ENCODE data around the gene MAL. TPM values are rescaled to one million over a fixed set of nuclear protein-coding genes. Genes with fewer than 3 reads are reported as not detected.

MAL gene
- total RNA-seq, 1 donor from 2014 or later: 250 TPM

DNA sequence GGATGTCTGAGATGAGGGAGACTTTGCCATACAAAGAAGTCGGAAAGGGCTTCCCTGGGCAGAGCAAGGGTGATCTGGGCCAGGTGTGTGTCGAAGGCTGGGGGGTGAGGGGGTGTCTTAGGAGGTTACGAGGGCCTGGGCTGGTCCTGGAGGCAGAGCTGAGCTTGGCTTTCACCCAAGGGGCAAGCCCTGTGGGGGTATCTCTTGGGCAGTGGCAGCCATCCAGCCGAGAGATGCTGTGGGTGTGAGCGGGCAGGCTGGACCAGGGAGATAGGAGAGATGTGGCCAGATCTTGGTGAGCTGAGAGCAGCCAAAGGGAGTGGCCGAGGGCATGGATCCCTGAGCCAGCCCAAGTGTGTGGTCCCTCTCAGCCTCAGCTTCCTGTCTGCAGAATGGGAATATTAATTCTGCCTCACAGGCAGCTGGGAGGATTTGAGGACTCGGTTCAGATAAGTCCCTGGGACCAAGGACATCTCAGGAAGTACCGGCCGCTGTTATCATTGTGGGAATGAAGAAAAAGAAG, 33.0 kb downstream of the MAL start:
- DNase-seq (ENCODE audit: extremely low spot score, unreplicated experiment): no peak
- no peaks in the 10 kb centered on the region for H3K9me3 Mint-ChIP-seq
- H3K36me3 Mint-ChIP-seq: no peaks in the 10 kb centered on the region
- peaks cover 32% of the 10 kb centered on the region for H3K4me1 Mint-ChIP-seq (ENCODE audit: unreplicated experiment)
- TF ChIP-seq, protein P1, sequence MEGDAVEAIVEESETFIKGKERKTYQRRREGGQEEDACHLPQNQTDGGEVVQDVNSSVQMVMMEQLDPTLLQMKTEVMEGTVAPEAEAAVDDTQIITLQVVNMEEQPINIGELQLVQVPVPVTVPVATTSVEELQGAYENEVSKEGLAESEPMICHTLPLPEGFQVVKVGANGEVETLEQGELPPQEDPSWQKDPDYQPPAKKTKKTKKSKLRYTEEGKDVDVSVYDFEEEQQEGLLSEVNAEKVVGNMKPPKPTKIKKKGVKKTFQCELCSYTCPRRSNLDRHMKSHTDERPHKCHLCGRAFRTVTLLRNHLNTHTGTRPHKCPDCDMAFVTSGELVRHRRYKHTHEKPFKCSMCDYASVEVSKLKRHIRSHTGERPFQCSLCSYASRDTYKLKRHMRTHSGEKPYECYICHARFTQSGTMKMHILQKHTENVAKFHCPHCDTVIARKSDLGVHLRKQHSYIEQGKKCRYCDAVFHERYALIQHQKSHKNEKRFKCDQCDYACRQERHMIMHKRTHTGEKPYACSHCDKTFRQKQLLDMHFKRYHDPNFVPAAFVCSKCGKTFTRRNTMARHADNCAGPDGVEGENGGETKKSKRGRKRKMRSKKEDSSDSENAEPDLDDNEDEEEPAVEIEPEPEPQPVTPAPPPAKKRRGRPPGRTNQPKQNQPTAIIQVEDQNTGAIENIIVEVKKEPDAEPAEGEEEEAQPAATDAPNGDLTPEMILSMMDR (conservative IDR thresholded peaks at IDR 0.05): no peak
- H3K27me3 Mint-ChIP-seq: peaks cover 4% of the 10 kb centered on the region
- peak overlapping the region; percentile 2 for H3K27ac Mint-ChIP-seq
- H3K4me3 Mint-ChIP-seq: no peak overlapping the region

DNA sequence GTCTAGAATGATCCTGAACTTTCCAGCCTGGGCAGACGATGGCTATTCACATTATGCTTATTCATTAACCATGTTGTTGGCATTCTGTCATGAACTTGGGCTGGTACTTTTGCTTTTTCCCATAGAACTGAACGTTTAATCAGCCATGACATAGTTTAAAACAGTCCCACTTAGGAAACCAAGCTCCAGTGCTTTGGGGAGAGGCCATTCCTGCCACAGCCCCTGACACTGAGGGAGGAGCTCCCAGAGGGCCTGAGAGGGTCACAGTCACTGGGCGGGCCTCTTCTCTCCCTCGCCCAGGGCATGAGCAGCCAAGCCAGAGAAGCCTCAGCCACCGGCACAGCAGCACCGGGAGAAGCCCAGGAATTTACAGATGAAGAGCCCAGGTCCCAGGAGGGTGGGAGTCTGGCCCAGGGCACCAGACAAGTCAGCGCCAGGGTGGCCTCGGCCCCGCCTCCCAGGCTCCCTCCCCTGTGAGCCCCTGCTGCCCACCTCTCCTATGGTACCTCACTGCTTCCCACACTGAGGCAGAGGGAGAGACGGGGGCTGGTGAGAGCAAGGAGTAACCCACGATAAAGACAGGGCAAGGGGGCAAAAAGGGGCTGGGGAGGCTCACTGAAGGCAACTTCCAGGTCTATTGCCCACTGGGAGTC, 33.6 kb downstream of the MAL start:
- no peak overlapping the region for H3K27ac Mint-ChIP-seq
- no peaks in the 10 kb centered on the region for H3K9me3 Mint-ChIP-seq
- no peak overlapping the region for H3K4me3 Mint-ChIP-seq
- peaks cover 38% of the 10 kb centered on the region for H3K4me1 Mint-ChIP-seq (ENCODE audit: unreplicated experiment)
- H3K27me3 Mint-ChIP-seq: peaks cover 4% of the 10 kb centered on the region
- no peaks in the 10 kb centered on the region for H3K36me3 Mint-ChIP-seq
- TF ChIP-seq, protein P1 (conservative IDR thresholded peaks at IDR 0.05): no peak
- no peak for DNase-seq (ENCODE audit: extremely low spot score, unreplicated experiment)

DNA sequence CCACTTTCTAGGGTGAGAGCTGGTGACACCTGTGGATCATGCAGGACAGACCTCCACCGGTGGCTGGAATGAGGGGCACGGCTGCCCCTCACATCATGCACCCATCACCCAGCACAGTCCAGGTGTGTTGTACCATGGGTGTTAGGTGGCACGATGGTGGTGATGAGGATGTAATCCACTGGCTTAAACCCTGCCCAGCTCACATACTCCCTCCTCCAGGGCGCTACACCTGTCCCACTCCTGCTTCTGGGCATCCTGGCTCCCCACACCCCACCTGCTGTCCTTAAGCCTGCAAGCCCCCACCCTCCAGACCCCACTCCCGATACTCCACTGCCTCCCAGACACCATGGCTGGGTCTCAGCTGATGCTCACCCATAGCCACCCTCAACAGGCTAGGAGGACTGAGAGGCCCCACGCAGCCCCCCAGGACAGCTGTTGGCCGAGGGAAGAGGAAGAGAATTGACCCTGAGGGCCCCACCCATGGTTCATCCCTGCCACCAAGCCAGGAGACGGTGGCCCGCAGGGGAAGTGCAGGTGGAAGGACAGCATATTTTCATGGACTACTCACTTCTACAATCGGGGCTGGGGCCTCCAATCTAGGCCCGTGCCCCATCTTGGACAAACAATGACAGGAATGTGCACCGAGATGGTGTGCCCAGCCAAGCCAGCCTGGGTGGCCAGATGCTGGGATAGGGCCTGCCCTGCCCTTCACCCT, 34.3 kb downstream of the MAL start:
- no peak for DNase-seq (ENCODE audit: extremely low spot score, unreplicated experiment)
- Mint-ChIP-seq H3K36me3 (no peaks in the 10 kb centered on the region), H3K4me1 (ENCODE audit: unreplicated experiment) (peaks cover 38% of the 10 kb centered on the region), H3K27ac (no peak overlapping the region), H3K4me3 (no peak overlapping the region), H3K9me3 (no peaks in the 10 kb centered on the region), H3K27me3 (peaks cover 4% of the 10 kb centered on the region)
- TF ChIP-seq, protein P1 (conservative IDR thresholded peaks at IDR 0.05): no peak

DNA sequence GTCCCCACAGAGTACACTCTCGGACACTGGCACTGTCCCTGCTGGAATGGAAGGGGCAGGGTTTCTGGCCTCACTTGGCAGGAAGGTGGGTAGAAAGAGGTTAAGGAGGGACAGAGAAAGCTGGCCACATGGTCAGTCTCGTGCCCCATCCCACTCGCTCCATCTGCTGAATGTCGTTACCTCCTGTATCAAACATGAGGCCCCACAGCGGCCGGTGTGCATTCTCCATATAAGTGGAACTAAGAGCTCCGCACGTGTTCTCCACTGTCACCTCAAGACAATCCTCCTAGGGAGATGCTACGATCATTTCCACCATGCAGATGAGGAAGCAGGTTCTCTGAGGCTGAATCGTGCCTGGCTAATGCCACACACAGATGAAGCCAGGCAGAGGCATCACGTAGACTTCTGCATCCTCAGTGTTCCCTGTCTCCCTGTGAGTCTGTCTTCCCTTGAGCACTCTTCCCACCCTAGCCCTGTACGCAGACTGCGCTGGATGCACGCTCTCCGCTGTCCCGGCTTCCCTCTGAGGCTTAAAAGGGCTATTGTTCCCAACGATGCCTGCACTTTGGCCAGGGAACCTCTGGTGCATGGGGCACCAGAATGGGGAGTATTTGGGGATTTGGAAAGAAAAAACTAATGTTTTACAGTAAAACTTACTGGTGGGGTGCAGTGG, 35.1 kb downstream of the MAL start:
- TF ChIP-seq, protein P1 (conservative IDR thresholded peaks at IDR 0.05): no peak
- peaks cover 38% of the 10 kb centered on the region for H3K4me1 Mint-ChIP-seq (ENCODE audit: unreplicated experiment)
- peak overlapping the region; percentile 13 for H3K27ac Mint-ChIP-seq
- H3K36me3 Mint-ChIP-seq: no peaks in the 10 kb centered on the region
- DNase-seq (ENCODE audit: extremely low spot score, unreplicated experiment): no peak
- H3K27me3 Mint-ChIP-seq: peaks cover 4% of the 10 kb centered on the region
- H3K9me3 Mint-ChIP-seq: no peaks in the 10 kb centered on the region
- H3K4me3 Mint-ChIP-seq: no peak overlapping the region

DNA sequence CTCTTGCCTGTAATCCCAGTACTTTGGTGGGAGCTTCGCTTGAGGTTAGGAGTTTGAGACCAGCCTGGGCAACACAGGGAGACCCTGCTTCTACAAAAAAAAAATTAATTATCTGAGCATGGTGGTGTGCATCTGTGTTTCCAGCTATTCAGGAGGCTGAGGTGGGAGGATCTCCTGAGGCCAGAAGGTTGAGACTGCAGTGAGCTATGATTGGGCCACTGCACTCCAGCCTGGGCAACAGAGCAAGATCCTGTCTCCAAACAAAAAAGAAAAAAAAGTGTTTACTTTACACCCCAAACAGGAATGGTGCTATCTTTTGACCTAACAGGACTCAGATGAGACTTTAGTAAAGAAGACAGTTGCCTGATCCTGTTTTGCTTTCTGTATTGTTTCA, 35.6 kb downstream of the MAL start:
- Mint-ChIP-seq H3K36me3 (no peaks in the 10 kb centered on the region), H3K27ac (no peak overlapping the region), H3K9me3 (no peaks in the 10 kb centered on the region), H3K27me3 (peaks cover 4% of the 10 kb centered on the region), H3K4me1 (ENCODE audit: unreplicated experiment) (peaks cover 38% of the 10 kb centered on the region), H3K4me3 (no peak overlapping the region)
- TF ChIP-seq, protein P1 (conservative IDR thresholded peaks at IDR 0.05): no peak
- no peak for DNase-seq (ENCODE audit: extremely low spot score, unreplicated experiment)

Data from type B pancreatic cell (in vitro differentiated cells).